Ovary (tissue), 3 donors: ENCODE results near the gene FHAD1.

Source experiments
- EP300 ChIP-seq: sonication (generic); formaldehyde crosslinking; IDR thresholded peaks from one replicate; pipeline ENCODE4 v1.6.1; 2017; ENCODE audit warnings: antibody characterized with exemption
- TF ChIP-seq, protein P1 (sequence below), 3 donors: fragments of 450-650 bp in 2 of 3; fragments of 200-600 bp in 1 of 3; IDR thresholded peaks; one replicate each; pipeline versions ENCODE4 v1.5.1 to v1.8.0; 2016 to 2022; ENCODE audit warnings: antibody characterized with exemption in 3 of 3, mild to moderate bottlenecking in 1 of 3
- donor health status: DM: no; HTN: no; CAD: no.

- TF ChIP-seq, protein P1, sequence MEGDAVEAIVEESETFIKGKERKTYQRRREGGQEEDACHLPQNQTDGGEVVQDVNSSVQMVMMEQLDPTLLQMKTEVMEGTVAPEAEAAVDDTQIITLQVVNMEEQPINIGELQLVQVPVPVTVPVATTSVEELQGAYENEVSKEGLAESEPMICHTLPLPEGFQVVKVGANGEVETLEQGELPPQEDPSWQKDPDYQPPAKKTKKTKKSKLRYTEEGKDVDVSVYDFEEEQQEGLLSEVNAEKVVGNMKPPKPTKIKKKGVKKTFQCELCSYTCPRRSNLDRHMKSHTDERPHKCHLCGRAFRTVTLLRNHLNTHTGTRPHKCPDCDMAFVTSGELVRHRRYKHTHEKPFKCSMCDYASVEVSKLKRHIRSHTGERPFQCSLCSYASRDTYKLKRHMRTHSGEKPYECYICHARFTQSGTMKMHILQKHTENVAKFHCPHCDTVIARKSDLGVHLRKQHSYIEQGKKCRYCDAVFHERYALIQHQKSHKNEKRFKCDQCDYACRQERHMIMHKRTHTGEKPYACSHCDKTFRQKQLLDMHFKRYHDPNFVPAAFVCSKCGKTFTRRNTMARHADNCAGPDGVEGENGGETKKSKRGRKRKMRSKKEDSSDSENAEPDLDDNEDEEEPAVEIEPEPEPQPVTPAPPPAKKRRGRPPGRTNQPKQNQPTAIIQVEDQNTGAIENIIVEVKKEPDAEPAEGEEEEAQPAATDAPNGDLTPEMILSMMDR (IDR thresholded peaks at IDR 0.05) = no peak
- no peak for TF ChIP-seq EP300
Measured at GRCh38 chr1:15282810-15283474, 35.9 kb downstream of the FHAD1 start.
